Loucy (cell line): ENCODE data around the gene C2orf92.

Experiments
- H2AFZ ChIP-seq: fragments of 200-600 bp; sonication (generic); 2 replicates; pipeline ENCODE4 v1.6.0; 2016; ENCODE audit warnings: antibody characterized with exemption, mild to moderate bottlenecking, low read length, moderate library complexity
- H3F3A ChIP-seq: fragments of 200-600 bp; 2 replicates; pipeline ENCODE4 v1.6.0; 2016; ENCODE audit warnings: antibody characterized with exemption, low read depth, mild to moderate bottlenecking
- H3K27me3 ChIP-seq: fragments of 200-600 bp; sonication (generic); 2 replicates; pipeline ENCODE4 v1.6.1; 2014; ENCODE audit warnings: low read length, mild to moderate bottlenecking; ENCODE audit not compliant: insufficient read depth, poor library complexity, severe bottlenecking
- H3K36me3 ChIP-seq: fragments of 200-600 bp; sonication (generic); 2 replicates; pipeline ENCODE4 v1.6.1; 2016; ENCODE audit warnings: low read length; ENCODE audit not compliant: insufficient read depth
- H3K4me1 ChIP-seq: fragments of 200-600 bp; sonication (generic); 2 replicates; pipeline ENCODE4 v1.5.1; 2014; ENCODE audit warnings: low read length, mild to moderate bottlenecking; ENCODE audit not compliant: insufficient read depth, poor library complexity, severe bottlenecking
- H3K4me2 ChIP-seq: fragments of 200-600 bp; sonication (generic); 2 replicates; pipeline ENCODE4 v1.6.0; 2014; ENCODE audit warnings: antibody characterized with exemption, low read length, low read depth, mild to moderate bottlenecking; ENCODE audit not compliant: poor library complexity, severe bottlenecking
- H3K4me3 ChIP-seq: fragments of 200-600 bp; sonication (generic); 2 replicates; pipeline ENCODE4 v1.5.1; 2014; ENCODE audit warnings: low read length, mild to moderate bottlenecking, mixed read lengths; ENCODE audit not compliant: poor library complexity, severe bottlenecking
- H3K79me2 ChIP-seq: fragments of 200-600 bp; sonication (generic); 2 replicates; pipeline ENCODE4 v1.6.1; 2014; ENCODE audit warnings: low read length; ENCODE audit not compliant: insufficient read depth
- H3K9ac ChIP-seq: fragments of 200-600 bp; sonication (generic); 2 replicates; pipeline ENCODE4 v1.6.0; 2014; ENCODE audit warnings: mild to moderate bottlenecking, low read depth, low read length, moderate library complexity; ENCODE audit not compliant: poor library complexity, severe bottlenecking
- H3K9me2 ChIP-seq: fragments of 200-600 bp; sonication (generic); replicated peaks from 2 replicates; pipeline ENCODE4 v1.6.1; 2016; ENCODE audit warnings: low read depth, low read length, mixed read lengths
- H3K9me3 ChIP-seq: fragments of 200-600 bp; sonication (generic); 2 replicates; pipeline ENCODE4 v1.6.1; 2014; ENCODE audit warnings: mild to moderate bottlenecking, antibody characterized with exemption, low read length, low read depth; ENCODE audit not compliant: insufficient read depth
- H4K20me1 ChIP-seq: fragments of 200-600 bp; sonication (generic); 2 replicates; pipeline ENCODE4 v1.6.0; 2014; ENCODE audit warnings: antibody characterized with exemption, low read length, mild to moderate bottlenecking; ENCODE audit not compliant: insufficient read depth, poor library complexity, severe bottlenecking
- EZH2phosphoT487 ChIP-seq: fragments of 200-600 bp; IDR thresholded peaks from 2 replicates; pipeline ENCODE4 v1.6.1; 2018; ENCODE audit warnings: antibody characterized with exemption, mild to moderate bottlenecking, moderate library complexity, borderline replicate concordance
- TF ChIP-seq, protein P1 (sequence below): fragments of 200-600 bp; sonication (generic); conservative IDR thresholded peaks from 2 replicates; pipeline ENCODE4 v1.5.1; 2014; ENCODE audit warnings: mild to moderate bottlenecking, antibody characterized with exemption, low read length

Gene C2orf92

DNA sequence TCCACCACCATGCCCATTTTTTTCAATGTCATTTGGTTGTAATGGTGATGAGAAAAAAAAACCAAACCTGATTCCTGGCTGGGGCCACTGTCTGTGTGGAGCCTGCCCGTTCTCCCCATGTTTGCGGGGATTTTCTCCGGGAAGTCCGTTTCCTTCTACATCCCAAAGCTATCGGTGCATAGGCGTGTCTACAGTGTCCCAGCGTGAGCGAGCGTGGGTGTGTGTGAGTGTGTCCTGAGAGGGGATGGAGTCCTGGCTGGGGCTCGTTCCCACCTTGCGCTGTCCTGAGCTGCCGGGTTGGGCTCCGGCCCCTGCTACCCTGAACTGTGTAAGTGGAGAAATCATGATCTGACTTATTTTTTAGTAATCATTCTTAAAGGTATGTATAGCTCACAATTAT is 36.6 kb downstream of the C2orf92 start:
- TF ChIP-seq EZH2phosphoT487 = no peak
- TF ChIP-seq, protein P1, sequence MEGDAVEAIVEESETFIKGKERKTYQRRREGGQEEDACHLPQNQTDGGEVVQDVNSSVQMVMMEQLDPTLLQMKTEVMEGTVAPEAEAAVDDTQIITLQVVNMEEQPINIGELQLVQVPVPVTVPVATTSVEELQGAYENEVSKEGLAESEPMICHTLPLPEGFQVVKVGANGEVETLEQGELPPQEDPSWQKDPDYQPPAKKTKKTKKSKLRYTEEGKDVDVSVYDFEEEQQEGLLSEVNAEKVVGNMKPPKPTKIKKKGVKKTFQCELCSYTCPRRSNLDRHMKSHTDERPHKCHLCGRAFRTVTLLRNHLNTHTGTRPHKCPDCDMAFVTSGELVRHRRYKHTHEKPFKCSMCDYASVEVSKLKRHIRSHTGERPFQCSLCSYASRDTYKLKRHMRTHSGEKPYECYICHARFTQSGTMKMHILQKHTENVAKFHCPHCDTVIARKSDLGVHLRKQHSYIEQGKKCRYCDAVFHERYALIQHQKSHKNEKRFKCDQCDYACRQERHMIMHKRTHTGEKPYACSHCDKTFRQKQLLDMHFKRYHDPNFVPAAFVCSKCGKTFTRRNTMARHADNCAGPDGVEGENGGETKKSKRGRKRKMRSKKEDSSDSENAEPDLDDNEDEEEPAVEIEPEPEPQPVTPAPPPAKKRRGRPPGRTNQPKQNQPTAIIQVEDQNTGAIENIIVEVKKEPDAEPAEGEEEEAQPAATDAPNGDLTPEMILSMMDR = no peak
- H3K9ac ChIP-seq = no peak overlapping the region
- no peaks in the 10 kb centered on the region for H3K9me3 ChIP-seq
- H2AFZ ChIP-seq = no peak overlapping the region
- H3K4me3 ChIP-seq = no peak overlapping the region
- H3K36me3 ChIP-seq = no peaks in the 10 kb centered on the region
- H3K4me1 ChIP-seq = peaks cover 35% of the 10 kb centered on the region
- no peaks in the 10 kb centered on the region for H3K9me2 ChIP-seq
- peaks cover 4% of the 10 kb centered on the region; the same call in 1 of the 2 replicates for H3K79me2 ChIP-seq
- no peaks in the 10 kb centered on the region for H3K27me3 ChIP-seq
- no peak overlapping the region for H3K4me2 ChIP-seq
- H4K20me1 ChIP-seq = no peaks in the 10 kb centered on the region
- no peaks in the 10 kb centered on the region for H3F3A ChIP-seq

- Histone ChIP-seq H3K9me3 (no peaks in the 10 kb centered on the region), H3K4me3 (no peak overlapping the region), H3K9ac (no peak overlapping the region), H4K20me1 (no peaks in the 10 kb centered on the region), H3K79me2 (peaks cover 11% of the 10 kb centered on the region; the same call in 1 of the 2 replicates), H3K4me1 (peaks cover 34% of the 10 kb centered on the region), H3F3A (no peaks in the 10 kb centered on the region), H2AFZ (no peak overlapping the region), H3K9me2 (no peaks in the 10 kb centered on the region), H3K36me3 (no peaks in the 10 kb centered on the region), H3K27me3 (no peaks in the 10 kb centered on the region), H3K4me2 (no peak overlapping the region)
- TF ChIP-seq, protein P1 = no peak
- TF ChIP-seq EZH2phosphoT487 = no peak
These were observed 37.3 kb downstream of the C2orf92 start for GRCh38 chr2:97706708-97707345.

DNA sequence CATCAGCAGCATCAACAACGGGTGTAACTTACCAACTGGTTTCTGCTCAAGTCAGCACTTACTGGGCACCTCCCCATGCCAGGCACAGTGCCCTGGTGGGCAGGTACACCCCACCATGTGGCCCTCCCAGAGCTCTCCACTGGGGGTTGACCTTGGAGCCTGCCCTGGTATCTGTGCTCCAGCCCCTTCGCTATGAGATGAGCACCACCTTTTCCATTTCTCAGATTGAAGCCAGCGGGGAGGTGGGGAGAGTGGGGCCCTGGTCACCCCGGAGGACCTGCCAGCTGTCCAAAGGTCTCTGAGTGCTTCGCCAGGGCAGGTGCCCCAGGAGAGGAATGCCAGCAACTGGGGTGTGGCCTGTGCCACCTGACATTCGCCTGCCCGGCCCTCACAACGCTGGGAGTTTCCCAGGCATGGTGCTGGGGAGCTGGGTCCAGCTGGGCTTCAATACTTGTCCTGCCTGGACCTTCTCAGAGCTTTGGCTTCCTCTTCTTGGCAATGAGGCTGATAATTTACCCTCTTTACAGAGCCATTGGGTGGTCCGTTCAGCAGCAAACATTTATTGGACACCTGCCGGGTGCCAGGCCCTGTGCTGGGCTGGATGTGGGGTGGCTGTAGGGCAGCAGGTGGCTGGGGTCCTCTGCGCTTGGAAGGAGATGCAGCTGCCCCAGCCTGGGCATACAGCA is 38.0 kb downstream of the C2orf92 start:
- H2AFZ ChIP-seq = no peak overlapping the region
- H3K9me3 ChIP-seq = no peaks in the 10 kb centered on the region
- peaks cover 17% of the 10 kb centered on the region; the same call in 1 of the 2 replicates for H3K79me2 ChIP-seq
- peaks cover 30% of the 10 kb centered on the region for H3K4me1 ChIP-seq
- TF ChIP-seq, protein P1 = no peak
- TF ChIP-seq EZH2phosphoT487 = no peak
- no peaks in the 10 kb centered on the region for H4K20me1 ChIP-seq
- H3K36me3 ChIP-seq = no peaks in the 10 kb centered on the region
- H3K4me3 ChIP-seq = no peak overlapping the region
- H3K9me2 ChIP-seq = no peaks in the 10 kb centered on the region
- H3F3A ChIP-seq = no peaks in the 10 kb centered on the region
- no peak overlapping the region for H3K9ac ChIP-seq
- no peak overlapping the region for H3K4me2 ChIP-seq
- no peaks in the 10 kb centered on the region for H3K27me3 ChIP-seq
